IPS DF 19.7 (cell line): Measurements from ENCODE around the gene U2AF1.
"Not testable (repeated sequence)": the region's sequence is repeated elsewhere in the genome, so short reads cannot be mapped to it uniquely, and the experiment has no call there.

Experiments used
- DNase-seq: peaks from one replicate; pipeline ENCODE4 v3.0.0-alpha.2; 2013; ENCODE audit warnings: low read depth, low spot score

U2AF1 gene, protein sequence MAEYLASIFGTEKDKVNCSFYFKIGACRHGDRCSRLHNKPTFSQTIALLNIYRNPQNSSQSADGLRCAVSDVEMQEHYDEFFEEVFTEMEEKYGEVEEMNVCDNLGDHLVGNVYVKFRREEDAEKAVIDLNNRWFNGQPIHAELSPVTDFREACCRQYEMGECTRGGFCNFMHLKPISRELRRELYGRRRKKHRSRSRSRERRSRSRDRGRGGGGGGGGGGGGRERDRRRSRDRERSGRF

DNA sequence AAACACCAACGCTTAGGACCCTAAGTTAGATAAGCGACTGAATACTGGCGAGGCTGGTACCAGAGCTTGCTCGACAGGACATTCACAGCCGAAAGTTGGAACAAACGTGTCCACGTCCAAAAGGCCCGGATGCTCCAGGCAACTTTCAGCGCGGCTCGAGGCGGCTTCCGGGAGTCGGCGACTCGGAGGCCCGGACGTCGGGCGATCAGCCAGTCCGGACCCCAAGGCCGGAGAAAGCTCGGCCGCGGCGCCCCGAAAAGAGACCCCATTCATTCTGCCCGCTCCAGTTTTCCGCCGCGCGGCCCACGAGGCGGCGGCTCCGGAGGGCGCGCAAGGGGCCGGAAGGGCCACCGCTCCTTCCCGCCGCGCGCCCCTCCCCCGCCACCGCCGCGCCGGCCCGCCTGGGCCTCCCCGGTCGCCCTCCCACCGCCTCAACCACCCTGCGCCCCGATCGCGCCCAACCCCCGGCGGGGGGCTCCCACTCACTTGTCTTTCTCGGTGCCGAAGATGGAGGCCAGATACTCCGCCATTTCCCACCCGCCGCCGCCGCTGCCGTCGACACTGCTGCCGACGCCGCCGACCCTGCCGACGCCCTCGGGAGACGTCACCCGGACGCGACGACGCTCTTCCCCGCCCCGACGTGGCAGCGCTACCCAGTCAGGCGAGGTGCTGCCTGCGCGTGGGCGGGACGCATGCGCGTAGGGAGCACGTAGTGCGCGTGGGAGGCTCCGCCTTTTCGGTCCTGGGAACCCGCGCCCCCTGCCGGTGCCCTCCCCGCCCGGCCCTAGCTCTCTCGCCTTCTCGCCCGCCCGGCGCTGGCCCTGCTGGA lies at the start of gene U2AF1:
TSS of gene U2AF1 (minus strand) at position 606 of the 829 bp plus-strand sequence. CDS start at position 530, 76 bp downstream.
- DNase-seq = not testable (repeated sequence)

DNA sequence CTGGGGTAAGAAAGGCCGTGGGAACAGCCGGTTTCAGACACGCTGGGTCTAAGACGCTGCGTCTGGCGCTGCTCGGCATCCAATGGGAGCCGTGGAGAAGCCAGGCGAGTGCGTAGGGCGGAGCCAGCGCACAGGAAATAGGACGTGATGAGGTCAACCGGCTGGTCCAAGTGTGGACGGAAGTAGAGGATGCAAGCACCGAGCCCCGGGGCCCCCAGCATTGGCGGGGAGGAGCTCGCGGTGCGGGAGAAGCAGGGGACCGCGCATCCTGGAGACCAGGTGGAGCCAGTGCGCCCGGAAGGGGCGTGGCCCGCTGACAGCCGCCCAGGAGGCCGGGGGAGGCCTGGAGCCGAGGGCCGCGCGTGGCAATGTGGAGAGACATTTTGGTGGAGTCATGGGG lies 46.2 kb upstream of the U2AF1 start:
- DNase-seq = not testable (repeated sequence)

GRCh38 chr21:43149344-43149743 lies 42.0 kb upstream of the U2AF1 start:
- DNase-seq = not testable (repeated sequence)

DNA sequence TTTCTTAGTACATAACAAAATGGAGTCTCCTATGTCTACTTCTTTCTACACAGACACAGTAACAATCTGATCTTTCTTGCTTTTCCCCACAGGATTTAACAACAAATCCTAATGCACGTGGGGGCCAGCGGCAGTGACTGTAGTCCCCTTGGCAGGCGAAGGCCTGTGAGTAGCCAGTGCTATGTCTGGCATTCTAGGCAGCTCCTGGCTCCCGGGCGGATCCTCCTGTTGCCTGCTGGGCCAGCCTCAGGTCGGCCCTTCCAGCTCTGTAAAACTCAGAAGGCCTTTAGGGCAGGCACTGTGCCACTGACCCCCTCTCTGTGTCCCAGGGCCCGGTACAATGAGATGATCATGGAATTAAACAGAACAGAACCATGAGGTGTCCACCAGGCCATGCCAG lies 40.6 kb upstream of the U2AF1 start:
- not testable (repeated sequence) for DNase-seq

DNA sequence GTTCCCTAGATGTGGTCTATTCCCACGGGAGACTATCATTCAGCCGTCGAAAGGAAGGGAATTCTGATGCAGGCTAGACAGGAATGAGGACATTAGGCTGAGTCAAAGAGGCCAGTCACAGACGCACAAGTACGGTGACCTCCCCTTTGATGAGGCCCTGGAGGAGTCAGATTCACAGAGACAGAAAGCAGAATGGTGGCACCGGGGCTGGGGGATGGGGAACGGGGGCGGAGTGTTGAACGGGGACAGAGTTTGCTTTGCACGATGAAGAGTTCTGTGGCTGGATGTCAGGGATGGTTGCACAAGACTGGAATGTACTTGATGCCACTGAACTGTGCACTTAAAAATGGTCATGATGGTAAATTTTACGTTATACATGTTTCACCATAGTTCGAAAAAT lies 39.3 kb upstream of the U2AF1 start:
- not testable (repeated sequence) for DNase-seq

GRCh38 chr21:43141407-43141806 lies 34.0 kb upstream of the U2AF1 start:
- not testable (repeated sequence) for DNase-seq

DNA sequence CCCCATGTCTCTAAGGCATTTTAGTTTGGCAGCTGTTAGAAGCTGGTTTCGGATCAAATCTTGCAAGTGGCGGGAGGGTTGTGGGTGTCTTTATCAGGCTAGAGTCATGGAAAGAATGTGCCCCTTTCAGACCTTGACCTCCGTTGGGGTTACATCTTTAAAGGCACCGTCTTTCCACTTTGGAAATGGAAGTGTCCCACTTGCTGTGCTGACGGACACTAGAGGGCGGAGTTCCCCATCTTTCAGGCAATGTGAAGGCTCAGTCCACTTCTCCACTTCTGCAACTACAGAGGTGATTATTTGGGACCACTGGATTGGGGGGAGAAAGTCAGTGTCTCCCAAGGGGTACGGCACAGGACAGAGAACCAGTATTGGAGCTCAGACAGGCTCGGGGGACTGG lies 31.6 kb upstream of the U2AF1 start:
- not testable (repeated sequence) for DNase-seq

DNA sequence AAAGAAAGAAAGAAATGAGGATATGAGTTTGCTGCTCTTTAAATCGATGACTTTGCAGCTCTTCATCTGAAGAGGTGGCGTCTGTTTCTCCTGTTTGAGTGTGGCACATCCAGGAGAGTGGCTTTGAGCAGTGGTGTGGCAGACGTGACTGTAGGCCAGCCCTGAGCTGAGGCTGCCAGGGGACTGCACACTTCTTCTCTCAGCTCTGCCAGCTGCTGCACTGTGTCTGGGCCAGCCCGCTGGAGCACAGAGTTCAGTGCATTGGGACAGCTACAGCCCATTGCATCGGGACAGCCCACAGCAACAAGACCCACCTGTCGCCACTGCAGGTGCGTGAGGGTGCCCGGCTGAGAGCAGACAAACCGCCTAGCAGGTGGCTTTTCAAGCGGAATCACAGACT lies 27.1 kb upstream of the U2AF1 start:
- DNase-seq = not testable (repeated sequence)

DNA sequence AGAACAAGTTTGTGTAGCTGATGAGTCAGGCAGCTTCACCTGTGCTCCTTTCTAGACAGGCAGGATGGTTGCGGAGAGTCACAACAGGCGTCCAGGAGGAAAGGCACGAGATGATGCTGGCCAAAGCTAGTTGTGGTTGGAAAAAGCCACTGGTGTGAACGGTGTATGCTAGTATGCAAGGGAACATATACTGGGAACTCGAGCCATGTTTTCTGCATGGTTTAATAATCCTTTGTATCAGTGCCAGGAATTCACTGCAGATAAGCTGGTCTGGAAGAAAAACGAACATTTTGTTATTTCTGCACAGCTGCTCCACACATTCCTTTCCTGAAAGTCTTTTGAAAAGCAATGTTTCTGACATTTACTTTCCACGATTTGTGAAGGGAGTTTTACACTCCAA lies 22.7 kb upstream of the U2AF1 start:
- not testable (repeated sequence) for DNase-seq

GRCh38 chr21:43115956-43116355 lies 8.6 kb upstream of the U2AF1 start:
- DNase-seq = not testable (repeated sequence)

- DNase-seq = not testable (repeated sequence)
Observed at GRCh38 chr21:43114483-43114882, 7.1 kb upstream of the U2AF1 start.

- not testable (repeated sequence) for DNase-seq
Observed at GRCh38 chr21:43109006-43109405, 1.6 kb upstream of the U2AF1 start.

DNA sequence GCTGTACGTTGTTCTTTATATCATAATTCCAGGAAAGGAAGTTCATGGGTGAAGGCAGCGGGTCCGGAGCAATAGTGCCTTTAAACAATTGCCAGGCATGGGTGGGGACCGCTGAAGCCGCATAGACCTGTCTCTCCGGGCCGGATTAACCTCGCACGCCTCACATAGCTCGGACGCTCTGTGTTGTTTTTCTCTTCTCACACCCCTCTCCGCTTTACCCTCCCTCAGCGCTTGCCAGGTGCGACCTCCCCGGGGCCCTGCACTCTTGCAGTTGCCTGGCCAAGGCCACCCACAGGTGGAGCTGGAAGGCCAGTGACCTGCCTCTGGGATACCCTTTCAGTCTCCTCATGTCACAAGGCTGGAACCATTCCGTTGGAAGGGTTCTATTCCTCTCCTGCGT lies 807 bp upstream of the U2AF1 start:
- not testable (repeated sequence) for DNase-seq

DNA sequence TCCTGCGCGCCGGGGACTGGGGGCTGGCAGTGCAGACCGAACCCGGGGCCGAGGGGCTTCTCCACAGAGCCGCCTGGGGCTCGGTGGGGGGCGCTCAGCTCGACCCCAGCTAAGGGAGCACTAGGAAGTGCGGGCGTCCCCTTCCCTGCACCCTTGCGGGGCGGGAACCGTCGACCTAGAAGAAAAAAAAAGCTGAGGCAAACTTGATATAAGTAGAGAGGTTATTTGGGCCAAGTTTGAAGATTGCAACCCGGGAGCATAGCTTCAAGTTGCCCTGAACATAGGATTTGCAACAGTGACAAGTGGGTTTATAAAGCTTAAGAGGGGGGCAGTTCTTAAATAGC lies 396 bp upstream of the U2AF1 start:
- DNase-seq = not testable (repeated sequence)

GRCh38 chr21:43104642-43105041 lies 2.7 kb downstream of the U2AF1 start:
- not testable (repeated sequence) for DNase-seq

GRCh38 chr21:43102281-43102680 lies 5.1 kb downstream of the U2AF1 start:
- not testable (repeated sequence) for DNase-seq

GRCh38 chr21:43101676-43102075 lies 5.7 kb downstream of the U2AF1 start:
- DNase-seq = not testable (repeated sequence)

DNA sequence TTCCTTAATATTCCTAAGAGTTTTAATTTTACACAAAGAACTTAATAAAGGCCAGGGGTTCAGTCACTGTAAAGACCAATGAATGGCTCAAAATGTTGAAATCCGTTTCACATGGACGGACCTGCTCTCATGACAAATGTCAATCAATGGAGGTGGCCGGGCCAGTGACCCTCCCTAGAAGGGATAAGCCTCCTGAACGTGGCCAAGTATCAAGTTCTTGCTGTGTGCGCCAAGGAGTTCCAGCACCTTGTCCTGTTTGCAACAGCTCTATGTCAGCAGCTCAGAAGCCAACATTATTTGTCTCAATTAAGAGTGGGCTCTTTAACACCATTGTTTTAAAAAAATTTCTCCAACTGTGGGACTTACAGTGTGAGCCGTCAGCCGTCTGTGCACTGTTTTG lies 6.4 kb downstream of the U2AF1 start:
- DNase-seq = not testable (repeated sequence)

DNA sequence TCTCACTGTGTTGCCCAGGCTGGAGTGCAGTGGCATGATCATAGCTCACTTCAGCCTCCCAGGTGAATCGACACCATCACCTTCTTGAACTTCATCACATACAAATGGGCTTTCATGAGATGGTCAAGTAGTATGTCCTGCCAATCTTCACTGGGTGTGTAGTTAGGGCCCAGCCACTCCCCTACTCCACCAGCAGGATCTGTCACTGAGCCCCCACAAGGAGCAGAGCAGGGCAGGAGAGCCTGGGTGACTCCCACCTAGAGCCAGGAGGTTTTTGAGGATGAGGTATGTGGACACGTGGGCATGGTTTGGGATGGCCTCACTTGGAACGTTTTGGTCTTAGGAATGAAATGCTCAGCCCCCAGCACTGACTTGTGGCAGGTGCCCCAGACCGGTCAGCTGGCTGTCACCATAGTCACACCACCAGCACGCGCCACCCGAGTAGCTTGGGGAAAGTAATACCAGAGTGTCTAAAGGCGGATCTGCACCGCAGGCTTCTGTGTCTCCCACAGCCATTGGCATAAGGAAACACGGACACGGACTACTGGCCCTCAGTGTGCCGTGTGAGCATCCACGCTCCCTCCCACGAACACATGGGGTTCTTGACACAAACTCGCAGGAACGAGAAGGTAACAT lies 15.3 kb downstream of the U2AF1 start:
- not testable (repeated sequence) for DNase-seq

- not testable (repeated sequence) for DNase-seq
Observed at GRCh38 chr21:43090947-43091346, 16.4 kb downstream of the U2AF1 start.

DNA sequence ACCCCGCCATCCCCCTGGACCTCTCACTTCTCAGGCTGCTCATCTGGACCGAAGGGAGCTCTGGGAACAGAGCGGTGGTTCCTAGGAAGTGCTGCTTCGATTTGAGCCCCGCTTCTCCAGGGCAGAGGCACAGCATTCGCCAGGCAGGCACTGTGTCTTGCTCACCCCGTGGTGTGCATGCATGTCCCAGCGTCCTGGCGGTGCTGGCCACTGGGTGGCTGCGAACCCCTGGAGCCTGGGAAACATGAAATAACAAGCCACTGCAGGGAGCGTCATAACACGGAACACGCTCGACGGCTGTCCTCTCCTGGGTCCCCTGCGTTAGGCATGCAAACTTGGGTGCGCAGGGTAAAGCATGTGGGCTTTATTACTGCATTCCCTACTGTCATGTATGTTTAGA lies 17.9 kb downstream of the U2AF1 start:
- not testable (repeated sequence) for DNase-seq

DNA sequence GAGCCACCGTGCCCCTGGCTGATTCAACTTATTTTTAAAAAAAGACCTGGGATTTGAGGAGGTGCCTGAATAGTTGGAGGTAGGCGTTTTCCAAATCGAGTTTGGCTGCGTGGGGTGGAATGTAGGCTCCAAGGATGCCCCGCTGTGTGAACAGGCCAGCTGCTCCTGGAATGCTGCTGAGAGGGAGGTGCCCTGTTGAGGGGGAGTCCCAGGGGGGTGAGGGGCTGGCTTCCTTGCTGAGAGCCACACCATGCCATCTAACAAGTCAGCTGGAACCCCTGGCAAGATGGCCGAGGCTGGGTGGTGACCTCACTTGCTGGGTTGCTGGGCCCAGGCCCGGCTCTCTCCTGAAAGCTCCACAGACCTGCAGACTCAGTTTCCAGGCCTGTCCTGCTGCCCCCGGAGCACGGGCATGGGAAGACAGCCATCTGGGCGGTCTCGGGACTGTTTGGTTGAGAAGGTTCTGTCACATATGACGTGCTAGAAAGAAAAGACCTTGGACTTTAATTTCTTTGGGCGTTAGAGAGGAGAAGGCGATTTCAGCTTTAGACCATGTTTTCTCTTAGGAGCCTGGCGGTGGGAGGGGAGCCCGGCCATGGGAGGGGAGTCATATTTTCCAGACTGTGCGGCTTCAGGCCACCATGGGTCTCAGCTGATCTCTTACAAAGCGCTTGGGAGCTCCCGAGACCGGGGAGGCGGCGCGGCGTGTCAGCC lies 24.6 kb downstream of the U2AF1 start:
- DNase-seq = not testable (repeated sequence)
